Islet precursor cell (in vitro differentiated cells): ENCODE data around the gene LMO7.
"Not testable (repeated sequence)": the region's sequence is repeated elsewhere in the genome, so short reads cannot be mapped to it uniquely, and the experiment has no call there.

Experiments used
- DNase-seq: peaks from one replicate; pipeline ENCODE4 v3.0.0-alpha.2; 2018

The LMO7 gene

DNA sequence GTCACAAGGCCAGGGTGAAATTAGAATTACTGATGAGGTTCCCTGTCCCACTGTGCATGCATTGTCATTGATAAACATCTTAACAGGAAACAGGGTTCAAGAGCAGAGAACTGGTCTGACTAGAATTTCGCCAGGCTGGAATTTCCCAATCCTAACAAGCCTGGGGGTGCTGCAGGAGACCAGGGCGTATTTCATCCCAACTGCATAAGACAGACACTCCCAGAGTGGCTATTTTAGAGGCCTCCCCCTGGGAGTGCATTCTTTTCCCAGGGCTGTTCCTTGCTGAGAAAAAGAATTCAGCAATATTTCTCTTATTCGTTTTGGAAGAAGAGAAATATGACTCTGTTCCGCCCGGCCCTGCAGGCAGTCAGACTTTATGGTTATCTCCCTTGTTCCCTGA, 144.0 kb downstream of the LMO7 start:
- not testable (repeated sequence) for DNase-seq

DNA sequence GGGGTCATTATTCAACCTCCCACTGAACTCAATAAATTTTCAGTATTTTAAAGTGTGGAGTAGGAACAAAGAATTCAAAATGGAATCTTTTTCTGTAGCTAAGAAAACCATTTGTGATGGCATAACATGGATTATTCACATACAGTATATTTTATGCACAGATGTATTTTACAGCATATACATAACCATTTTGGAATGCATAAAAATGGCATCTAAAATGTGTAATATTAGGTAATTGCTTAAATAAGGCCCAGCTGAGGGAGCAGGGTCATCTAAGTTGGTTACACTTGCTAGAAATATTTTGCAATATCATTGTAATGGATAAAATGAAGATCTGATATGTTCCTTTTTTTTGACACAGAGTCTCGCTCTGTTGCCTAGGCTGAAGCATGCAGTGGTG, 146.9 kb downstream of the LMO7 start:
- no peak for DNase-seq

DNA sequence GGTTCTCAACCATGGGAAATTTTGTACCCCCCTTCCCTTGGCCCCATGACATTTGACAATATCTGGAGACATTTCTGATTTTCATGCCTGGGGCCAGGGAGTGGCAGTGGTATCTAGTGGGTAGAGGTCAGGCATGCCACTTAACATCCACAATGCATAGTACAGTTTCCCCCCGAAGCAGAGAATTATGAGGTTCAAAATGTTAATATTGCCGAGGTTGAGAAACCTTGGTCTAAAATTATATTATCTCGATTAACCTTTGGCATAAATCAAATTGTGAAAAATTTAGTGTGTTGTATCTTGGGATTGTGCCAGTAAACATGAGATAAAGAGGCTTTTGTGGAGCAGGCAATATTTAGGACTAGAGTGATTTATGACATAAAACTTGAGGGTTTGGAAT, 147.9 kb downstream of the LMO7 start:
- no peak for DNase-seq

DNA sequence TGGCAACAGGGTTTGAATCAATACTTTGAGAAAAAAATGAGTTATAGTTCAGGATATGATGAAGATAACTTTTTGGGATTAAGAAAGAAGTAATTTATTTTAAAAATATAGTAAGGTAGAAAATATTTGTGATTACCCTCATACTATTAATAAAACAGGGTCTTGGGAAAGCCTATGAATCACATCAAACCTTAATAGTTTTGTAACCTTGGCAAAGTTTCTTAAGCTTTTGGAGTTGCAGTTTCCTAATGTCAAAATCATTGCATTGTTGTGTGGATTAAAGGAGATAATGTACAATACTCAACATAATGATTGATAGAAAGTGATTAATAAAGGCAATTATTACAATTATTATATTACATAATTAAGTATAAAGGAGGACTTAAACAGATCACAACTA, 149.0 kb downstream of the LMO7 start:
- no peak for DNase-seq

DNA sequence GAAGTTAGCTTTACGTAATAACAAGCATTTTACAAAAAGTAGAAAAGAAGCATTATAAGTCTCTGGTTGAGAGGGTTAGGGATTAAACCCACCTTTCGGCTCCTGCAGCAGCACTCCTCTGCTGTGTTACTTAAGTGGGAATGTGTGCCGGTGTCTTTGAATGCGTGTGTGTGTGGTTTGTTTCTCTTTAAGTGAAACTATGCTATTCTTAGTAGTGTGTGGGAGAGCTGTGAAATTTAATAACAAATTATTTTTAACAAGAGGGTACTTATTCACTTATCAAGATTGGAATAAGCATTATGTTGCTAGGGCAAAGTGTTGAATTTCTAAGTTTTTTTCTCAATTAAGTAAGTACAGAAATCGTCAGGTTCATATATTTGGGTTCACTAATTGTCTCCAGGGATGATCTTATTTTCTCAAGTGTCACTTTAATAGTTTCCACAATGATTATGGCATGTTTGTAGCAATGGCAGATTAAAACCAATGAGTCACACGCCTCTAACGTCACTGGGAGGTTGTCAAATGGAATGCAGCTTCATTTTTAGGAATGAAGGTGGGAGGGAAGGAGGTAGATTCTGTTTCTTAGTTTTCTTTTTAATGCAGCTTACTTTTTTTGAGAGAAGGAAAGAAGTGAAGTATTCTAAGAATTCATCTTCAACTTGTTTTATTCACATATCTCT, 151.3 kb downstream of the LMO7 start:
- no peak for DNase-seq

DNA sequence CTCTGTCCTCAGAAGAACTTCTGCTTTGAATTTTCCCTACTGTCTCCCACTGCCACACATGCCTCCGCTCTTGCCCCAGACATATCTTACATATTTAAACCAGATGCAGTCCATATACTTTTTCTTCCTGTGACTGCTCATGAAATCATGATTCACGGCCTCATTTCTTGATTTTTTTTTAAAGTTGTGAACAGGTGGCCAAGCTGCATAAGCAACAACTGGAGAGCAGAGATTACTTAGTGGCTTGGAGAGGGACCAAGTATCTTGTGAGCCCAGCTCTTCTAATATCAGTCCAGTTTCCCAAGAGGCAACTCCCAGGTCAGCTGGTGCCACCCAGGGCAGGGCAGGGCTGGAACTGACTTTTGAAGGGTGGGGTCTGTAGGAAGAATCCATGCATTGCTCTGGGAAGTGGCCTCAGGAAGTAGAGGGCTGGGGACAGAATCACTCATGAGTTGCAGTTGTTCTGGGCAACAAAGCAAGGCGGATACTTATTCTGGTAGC, 152.4 kb downstream of the LMO7 start:
- DNase-seq = no peak

DNA sequence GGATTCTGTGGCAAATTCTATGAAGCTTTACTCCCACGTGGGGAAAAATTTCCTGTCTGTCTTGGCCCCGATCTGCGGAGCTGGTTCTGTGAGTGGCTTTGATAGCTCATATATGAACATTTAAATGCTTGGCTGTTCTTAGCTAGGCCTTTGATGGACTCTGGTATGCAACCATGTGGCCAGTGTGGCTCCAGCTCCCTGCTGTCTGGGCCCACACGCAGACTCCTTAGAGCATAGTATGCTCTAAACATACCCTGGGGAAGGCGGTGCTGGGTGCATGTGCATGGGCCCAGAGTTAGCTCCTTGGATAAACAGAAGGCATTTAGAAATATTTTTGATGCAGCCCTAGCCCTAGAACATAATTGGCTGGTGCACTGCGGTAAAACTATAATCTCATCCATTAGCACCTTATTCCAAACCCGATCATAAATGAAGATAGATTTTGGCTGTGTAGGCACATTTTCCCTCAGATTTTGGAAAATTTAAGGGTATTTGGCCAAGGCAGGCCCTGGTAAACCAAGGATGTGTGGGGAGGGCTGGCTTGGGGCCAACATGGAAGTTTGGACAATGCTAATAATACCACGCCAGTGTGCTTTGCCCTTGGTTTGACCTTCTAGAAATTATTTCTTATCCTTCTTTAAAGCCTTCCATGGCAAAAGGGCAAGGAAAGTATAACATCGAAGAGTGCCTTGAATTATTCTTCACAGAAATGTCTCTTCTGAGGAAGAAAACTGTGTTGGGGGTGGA, 153.5 kb downstream of the LMO7 start:
- DNase-seq = no peak

DNA sequence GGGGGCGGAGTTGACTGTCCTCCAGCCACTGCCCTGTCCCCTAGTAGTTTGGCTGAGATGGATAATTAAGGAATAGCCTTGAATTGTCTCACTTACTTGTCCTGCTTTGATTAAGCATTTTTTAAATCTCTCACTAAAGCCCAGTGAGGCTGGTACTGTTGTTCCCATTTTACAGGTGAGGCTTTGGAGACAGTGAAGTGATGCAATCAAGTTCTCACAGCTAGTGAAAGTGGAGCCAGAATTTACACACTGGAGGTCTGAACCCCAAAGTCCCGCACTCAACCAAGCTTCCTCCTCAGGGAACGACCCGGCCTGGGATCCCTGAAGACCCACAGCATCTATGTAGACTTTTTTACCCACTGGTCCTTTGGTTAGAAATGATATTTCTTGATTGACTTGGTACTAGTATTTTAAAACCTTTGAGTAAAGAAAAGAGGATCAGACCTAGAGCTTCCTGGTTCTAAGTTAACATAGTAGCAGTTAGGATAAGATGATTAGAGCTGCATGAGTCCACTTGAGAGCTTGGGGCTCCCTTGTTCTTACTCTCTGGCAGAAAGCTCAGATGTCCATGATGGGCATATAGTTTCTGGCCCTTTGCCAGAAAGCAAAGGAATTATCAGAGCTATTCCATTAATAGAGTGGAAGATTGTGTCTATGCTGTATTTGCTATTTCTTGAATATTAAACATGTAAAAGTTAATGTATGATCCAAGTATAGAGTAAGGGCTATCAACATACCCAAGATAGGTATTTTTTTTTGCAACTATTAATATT, 154.3 kb downstream of the LMO7 start:
- no peak for DNase-seq

DNA sequence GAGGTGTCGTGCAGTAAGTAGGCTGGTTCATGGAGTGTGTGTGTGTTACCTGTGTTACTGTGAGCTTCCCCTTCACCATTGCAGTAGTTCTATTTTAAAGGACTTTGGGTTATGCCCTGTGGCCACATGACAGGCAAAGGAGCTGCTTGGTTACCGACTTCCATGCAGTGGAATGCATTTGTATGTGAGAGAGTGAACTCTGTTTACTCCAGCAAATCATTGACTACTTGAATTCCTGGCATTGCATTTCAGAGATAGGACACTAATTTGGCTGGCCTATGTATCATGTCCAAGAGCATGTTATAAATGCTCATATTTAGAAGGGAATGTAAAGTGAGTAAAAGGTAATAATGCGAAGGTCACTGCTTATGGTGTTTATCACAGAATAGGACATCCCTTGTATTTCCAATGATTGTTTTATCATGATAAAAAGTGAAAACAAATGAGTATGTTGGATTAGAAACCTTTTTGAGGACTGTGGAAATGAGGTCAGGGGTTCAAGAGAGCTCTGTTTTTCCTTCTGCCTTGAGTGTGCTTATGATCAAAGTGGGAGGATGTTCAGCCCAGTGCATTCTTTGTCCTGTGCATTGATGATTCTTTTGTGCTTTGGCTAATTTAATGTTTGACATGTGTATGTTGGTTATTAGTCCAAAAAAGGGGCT, 156.5 kb downstream of the LMO7 start:
- DNase-seq = peak; percentile 68

DNA sequence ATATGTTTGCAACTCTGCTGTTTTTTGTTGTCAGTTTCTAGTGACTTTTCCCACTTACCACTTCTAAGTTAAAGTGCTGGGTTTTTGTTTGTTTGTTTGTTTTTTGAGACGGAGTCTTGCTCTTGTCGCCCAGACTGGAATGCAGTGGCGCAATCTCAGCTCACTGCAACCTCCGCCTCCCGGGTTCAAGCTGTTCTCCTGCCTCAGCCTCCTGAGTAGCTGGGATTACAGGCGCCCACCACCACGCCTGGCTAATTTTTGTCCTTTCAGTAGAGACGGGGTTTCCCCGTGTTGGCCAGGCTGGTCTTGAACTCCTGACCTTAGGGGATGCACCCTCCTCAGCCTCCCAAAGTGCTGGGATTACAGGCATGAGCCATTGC, 157.0 kb downstream of the LMO7 start:
- DNase-seq = not testable (repeated sequence)

DNA sequence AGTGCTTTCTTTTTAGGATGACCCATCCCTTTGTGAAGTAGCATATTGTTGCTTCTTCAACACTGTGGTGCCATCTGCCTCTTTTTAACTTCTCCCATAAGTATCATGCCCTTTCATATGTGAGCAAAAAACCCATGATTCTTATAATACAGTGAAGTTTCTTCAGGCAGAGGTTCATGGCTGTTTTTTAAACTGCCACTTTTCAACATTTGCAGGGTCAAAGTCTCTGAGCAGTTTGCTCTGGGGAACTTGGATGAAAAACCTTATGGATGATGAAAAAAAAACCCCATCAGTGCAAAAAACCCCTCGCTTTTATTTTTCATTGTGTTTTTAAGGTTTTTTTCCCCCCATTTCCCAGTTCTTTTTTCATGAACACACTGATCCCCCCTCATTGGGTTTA, 158.5 kb downstream of the LMO7 start:
- DNase-seq = no peak

DNA sequence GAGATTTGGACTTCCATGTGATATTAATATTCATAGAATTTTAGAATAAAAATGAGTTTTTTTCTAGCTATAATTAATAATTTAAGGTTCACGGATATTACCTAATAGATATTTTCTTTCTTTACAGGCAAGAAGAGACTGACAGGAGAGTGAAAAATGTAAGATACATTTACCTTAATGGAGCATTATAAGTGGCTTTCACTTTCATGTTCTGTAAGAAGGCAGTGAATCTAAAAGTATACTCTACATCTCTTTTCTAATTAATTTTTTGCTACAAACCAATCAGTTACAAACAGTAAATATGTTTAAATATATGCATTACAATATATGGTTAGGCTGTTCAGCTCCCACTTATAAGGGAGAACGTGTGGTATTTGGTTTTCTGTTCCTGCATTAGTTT, 159.1 kb downstream of the LMO7 start:
- DNase-seq = no peak

DNA sequence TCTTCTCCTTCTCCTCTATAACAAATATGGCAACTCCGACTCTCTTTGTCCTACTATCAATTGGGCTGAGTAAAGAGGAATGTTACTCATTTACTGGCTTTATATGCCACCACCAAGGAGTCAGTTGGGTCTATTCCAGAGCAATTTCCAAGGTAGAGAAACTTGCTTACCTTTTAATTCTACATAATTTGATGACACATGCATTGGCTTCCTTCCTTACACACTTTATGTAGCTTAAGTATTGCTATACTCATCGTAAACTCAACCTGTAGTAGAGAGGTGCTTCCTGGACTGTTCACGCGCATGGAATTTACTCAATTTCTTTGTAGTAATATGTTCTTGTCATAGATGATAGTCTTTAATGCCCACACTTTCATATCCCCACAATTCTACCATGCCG, 160.7 kb downstream of the LMO7 start:
- DNase-seq = no peak

DNA sequence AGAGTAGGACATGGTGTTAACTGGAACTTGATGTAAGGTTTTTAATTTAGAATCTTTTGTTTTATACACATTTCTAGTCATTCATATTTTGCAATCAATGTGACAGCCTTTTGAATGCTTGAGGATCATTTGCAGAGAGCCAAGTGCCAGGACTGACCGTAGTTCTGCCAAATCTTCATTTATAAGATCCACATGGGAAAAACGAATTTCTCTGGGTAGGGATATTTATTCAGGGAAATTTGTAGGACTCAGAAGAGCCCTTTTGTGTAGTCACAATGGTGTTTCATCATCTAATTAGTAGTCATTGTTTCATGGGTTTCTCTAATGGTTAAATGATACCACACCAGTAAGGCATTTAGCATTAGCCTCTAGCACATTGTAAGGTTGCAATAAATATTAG, 161.1 kb downstream of the LMO7 start:
- no peak for DNase-seq

DNA sequence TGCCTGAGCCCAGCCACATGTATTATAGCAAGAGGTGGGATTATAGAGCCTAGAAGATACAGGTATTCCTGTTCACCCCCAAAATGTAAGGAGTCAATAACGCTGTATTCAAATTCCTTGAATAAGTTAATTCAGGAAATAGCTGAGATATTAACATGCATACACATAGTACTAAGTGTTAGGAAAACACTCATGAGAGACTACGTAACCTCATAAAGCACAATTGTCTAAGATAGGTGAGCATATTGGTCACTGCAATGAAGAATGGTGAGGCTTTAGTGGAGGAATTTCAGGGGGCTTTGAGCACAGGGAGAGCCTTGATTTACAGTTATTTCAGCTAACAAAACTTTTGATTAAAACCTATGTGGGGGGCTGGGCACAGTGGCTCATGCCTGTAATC, 161.6 kb downstream of the LMO7 start:
- no peak for DNase-seq

DNA sequence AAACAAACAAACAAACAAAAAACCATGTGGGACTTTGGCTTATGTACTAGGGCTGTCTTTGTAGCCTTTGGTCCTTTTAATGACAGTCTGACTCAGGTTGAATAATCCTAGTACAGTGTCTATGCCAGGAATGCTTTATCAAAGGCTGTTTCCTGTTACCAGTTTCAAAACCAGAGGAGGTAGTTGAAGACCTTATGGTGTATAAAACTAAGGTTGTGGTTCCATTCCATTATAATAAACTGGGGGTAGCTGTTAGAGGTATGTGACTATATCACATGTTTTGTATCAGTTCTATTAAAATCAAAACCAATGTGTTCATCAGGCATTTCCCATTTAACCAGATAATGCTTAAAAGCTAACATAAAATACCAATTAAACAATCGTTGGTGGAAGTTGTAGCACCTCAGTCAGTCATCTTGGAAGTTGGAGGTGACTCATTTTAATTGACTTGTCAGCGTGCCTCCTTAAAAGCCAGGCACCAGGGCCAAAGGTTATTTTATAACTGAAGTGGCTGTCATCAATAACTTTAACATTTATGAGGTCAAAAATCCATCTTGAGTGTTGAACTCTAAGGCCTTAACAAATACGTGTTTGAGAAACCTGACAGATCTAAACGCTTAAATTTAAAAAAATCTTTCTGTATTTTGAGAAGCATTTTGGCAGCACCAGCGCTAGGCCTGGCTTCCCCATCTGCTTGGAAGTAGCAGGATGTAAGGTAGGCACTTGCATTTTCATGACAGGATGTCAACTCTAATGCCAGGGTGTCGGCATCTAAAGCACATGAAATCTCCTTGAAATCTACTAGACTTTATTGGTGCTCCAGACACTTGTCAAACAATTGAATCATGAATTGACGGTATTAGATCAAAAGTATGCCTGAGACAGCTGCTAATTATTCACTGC, 162.5 kb downstream of the LMO7 start:
- no peak for DNase-seq

DNA sequence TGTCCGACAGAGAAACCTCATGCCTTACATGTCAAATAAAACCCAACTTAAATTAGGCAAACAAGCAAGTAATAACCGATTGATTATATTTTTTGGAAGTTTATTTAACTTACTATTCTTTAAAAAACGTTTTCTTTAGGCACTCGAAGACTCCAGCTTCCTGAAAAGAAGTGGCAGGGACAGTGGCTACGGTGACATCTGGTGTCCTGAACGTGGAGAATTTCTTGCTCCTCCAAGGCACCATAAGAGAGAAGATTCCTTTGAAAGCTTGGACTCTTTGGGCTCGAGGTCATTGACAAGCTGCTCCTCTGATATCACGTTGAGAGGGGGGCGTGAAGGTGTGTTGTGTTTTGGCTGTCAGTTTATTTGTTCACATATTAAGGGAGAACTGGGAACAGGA, 164.4 kb downstream of the LMO7 start:
- DNase-seq = no peak

DNA sequence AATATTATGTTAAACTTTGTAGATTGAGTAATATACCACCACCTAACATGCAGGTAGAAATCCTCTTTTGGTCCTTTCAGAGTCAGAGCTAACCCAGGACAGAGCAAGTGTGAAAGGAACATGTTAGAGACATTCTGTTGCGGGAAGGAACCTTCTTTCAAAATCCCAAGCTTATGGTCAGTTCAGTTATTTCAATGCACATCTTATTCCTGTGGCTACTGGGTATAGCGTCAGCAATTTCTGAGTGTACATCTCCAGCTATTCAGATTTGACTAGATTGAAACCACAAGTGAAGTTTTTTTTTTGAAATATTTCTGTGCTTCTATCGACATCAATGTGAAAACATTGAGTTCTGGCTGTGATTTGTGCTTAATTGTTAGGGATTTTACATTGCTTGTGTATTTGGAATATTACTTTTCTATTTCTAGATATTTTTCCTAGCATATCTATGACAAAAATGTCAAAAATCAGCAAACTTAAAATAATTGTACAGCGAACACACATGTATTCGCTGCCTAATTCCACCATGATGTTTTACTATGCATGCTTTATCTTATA, 165.3 kb downstream of the LMO7 start:
- no peak for DNase-seq

DNA sequence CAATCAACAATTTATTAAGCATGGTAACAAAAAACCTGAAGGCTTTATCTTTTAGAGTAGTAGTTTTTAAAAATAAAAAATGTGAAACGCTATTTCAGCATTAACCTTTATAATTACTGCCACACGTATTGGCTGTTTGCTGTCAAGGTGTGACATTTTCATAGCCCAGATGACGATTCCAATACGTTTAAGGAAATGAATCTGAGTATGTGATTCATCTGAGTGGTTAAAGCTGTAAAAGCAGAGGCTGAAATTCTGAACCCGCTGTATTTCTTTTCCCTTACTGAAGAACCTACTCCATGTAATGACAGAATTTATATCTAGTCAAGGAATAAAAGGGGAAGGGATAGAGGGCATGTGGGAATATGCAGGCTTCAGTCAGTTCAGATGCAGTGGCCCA, 166.0 kb downstream of the LMO7 start:
- DNase-seq = no peak

DNA sequence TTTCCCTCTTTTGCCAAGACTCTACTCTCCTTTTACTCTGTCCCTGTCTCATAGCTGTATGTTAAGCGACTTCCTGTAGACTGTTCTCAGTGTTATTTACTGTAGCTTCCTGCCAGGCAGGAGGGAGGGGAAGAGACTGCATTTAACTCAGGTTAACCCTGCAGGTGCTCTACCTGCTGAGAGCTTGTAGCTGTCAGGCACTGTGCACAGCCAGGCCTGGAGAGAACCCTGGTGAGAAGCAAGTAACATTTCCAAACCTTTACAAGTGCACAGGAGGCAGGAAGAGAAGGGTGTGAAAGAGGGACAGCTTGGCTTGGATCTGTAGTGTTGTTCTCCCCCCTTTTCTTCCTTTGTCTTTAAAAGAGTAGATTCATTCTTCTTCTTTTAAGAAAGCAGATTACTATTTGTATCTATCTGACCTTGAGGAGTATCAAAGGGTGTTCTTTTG, 167.1 kb downstream of the LMO7 start:
- DNase-seq = no peak

DNA sequence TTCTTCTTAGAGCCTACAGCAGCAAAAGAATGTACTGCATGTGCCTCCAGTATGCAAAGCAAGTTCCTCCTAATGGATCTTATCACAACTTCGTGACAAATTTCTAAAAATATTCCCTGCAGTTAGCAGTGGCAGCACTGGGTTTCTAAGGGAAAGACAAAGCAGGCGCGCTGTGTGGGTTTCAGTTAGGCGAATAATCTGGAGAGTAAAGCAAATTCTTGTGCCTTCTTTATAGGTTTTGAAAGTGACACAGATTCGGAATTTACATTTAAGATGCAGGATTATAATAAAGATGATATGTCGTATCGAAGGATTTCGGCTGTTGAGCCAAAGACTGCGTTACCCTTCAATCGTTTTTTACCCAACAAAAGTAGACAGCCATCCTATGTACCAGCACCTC, 167.9 kb downstream of the LMO7 start:
- DNase-seq = no peak

DNA sequence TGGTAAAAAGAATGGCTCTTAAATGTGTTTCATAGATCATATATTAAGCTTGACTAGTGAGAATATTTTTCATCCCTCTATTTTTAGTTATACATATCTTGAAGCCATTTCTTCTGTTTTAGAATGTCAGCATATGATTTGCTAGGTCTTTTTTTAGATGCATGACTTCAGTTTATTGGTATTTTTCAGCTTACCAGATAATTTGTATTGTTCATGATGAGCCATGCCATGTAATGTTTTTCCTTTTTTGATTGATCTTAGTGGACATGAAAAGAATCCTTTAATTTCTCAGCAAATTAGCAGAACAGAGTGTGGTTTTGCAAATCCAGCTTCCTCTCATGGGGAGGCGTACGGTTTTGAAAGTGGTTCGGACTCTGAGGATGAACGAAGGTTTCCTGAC, 168.5 kb downstream of the LMO7 start:
- DNase-seq = no peak
